ENCODE data around the gene PRPF38B. TPM values are rescaled to one million over a fixed set of nuclear protein-coding genes. Genes with fewer than 3 reads are reported as not detected.

PRPF38B gene
- total and polyA plus RNA-seq, 2 experiments from 2014 or later: 40.5 to 86.4 TPM

DNA sequence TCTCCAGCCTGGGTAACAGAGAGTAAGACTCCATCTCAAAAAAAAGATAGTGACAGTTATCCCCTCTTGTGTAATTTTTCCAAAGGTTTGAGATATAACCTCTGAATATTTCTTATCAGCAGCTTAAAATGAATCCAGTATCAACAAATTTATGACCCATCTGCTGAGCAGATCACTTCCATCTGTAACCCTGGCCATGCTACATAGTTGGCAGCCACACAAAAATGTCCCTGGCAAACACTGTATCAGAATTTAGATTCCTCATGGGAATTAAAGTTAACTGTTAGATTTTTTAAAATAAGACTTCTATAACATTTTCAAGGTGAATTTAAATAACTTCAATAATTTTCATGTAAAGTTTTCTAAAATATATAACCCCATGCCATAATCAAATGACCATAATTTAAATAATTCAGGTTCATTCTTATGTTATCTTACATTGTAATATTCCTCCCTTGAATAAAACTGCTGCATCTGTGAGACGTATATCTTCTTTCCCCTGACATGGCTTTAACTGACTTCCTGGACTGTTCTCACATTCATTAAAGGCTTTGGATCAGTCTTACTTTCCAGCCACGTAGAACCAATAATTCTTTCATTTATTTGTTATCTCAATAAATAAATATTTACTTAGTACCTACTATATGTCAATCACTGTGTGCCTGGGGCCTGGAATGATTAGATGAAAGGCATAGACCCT lies 5.3 kb upstream of the PRPF38B start (continued):
- TF ChIP-seq, protein P1, sequence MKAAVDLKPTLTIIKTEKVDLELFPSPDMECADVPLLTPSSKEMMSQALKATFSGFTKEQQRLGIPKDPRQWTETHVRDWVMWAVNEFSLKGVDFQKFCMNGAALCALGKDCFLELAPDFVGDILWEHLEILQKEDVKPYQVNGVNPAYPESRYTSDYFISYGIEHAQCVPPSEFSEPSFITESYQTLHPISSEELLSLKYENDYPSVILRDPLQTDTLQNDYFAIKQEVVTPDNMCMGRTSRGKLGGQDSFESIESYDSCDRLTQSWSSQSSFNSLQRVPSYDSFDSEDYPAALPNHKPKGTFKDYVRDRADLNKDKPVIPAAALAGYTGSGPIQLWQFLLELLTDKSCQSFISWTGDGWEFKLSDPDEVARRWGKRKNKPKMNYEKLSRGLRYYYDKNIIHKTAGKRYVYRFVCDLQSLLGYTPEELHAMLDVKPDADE (IDR thresholded peaks at IDR 0.05): no peak
- TF ChIP-seq, protein P2, sequence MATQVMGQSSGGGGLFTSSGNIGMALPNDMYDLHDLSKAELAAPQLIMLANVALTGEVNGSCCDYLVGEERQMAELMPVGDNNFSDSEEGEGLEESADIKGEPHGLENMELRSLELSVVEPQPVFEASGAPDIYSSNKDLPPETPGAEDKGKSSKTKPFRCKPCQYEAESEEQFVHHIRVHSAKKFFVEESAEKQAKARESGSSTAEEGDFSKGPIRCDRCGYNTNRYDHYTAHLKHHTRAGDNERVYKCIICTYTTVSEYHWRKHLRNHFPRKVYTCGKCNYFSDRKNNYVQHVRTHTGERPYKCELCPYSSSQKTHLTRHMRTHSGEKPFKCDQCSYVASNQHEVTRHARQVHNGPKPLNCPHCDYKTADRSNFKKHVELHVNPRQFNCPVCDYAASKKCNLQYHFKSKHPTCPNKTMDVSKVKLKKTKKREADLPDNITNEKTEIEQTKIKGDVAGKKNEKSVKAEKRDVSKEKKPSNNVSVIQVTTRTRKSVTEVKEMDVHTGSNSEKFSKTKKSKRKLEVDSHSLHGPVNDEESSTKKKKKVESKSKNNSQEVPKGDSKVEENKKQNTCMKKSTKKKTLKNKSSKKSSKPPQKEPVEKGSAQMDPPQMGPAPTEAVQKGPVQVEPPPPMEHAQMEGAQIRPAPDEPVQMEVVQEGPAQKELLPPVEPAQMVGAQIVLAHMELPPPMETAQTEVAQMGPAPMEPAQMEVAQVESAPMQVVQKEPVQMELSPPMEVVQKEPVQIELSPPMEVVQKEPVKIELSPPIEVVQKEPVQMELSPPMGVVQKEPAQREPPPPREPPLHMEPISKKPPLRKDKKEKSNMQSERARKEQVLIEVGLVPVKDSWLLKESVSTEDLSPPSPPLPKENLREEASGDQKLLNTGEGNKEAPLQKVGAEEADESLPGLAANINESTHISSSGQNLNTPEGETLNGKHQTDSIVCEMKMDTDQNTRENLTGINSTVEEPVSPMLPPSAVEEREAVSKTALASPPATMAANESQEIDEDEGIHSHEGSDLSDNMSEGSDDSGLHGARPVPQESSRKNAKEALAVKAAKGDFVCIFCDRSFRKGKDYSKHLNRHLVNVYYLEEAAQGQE (IDR thresholded peaks at IDR 0.05; ENCODE audit: unreplicated experiment): no peak
- TF ChIP-seq ZNF331 (CRISPR knock-in tag; IDR thresholded peaks at IDR 0.05; ENCODE audit: low read depth) (no peak), NANOG (IDR thresholded peaks at IDR 0.05; ENCODE audit: borderline replicate concordance) (no peak), EZH2phosphoT487 (IDR thresholded peaks at IDR 0.05; ENCODE audit: unreplicated experiment) (no peak), POLR2AphosphoS5 (IDR thresholded peaks at IDR 0.05; ENCODE audit: low read depth) (no peak), STAT1 (IDR thresholded peaks at IDR 0.05; ENCODE audit: unreplicated experiment) (no peak), CREB1 (CRISPR knock-in tag; IDR thresholded peaks at IDR 0.05; ENCODE audit: low read depth) (no peak), EZH2 (IDR thresholded peaks at IDR 0.05; ENCODE audit: low read depth, unreplicated experiment) (no peak)
- TF ChIP-seq, protein P3, sequence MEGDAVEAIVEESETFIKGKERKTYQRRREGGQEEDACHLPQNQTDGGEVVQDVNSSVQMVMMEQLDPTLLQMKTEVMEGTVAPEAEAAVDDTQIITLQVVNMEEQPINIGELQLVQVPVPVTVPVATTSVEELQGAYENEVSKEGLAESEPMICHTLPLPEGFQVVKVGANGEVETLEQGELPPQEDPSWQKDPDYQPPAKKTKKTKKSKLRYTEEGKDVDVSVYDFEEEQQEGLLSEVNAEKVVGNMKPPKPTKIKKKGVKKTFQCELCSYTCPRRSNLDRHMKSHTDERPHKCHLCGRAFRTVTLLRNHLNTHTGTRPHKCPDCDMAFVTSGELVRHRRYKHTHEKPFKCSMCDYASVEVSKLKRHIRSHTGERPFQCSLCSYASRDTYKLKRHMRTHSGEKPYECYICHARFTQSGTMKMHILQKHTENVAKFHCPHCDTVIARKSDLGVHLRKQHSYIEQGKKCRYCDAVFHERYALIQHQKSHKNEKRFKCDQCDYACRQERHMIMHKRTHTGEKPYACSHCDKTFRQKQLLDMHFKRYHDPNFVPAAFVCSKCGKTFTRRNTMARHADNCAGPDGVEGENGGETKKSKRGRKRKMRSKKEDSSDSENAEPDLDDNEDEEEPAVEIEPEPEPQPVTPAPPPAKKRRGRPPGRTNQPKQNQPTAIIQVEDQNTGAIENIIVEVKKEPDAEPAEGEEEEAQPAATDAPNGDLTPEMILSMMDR (conservative IDR thresholded peaks at IDR 0.05; ENCODE audit: low read depth in 2 of 2): no peak

DNA sequence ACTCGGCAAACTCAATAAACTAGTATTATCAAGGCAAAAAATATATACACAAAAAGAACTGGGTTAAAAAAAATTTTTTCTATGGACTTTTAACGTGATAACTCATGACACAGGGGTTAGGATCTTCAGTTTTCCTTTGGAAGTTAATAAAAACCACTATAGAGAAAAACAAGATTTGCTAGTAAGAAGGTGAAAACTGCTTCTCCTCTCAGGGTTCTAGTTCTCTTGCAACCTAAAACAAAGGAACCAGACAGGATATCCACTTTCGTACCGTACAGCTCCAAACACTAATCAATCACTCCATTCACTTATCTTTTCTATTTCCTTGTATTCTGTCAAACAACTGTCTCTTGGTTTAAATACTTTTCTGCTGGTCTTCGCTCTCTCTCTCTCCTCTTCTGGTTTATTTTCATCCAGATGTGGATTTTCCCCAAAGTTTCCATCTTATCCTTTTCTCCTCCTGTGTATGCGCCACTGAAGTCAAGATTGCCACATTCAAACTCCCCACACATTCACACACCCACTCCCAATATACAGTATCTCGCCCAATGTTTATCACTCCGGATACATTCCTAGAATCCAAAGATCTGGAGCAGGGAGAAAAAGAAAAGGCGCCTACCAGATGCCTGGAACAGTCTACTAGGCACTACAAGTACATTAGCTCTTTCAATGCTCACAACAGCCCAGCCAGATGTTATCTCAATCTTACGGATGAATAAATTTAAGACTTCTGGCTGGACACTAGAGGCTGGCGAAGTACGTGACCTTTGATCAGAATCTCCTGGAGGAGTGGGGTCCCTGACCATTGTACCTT lies 775 bp upstream of the PRPF38B start:
- Histone ChIP-seq H3K27me3 (ENCODE audit: insufficient read depth) (no peaks in the 10 kb centered on the region), H3K27ac (ENCODE audit: low read depth) (peak overlapping the region; percentile 97), H3K9me2 (ENCODE audit: insufficient read depth) (no peaks in the 10 kb centered on the region), H3K4me1 (ENCODE audit: insufficient read depth) (peaks cover 8% of the 10 kb centered on the region), H3K4me3 (peak overlapping the region; percentile 92), H2AFZ (no peak overlapping the region), H4K20me1 (replicated peaks; ENCODE audit: insufficient read depth) (peaks cover 22% of the 10 kb centered on the region), H3F3A (replicated peaks; ENCODE audit: low read depth) (no peaks in the 10 kb centered on the region), H3K36me3 (ENCODE audit: insufficient read depth) (peaks cover 10% of the 10 kb centered on the region), H3K4me2 (peak overlapping the region; percentile 88), H3K79me2 (replicated peaks; ENCODE audit: insufficient read depth) (peaks cover 53% of the 10 kb centered on the region)
- no peak for DNase-seq (ENCODE audit: low spot score)
- H3K4me3 Mint-ChIP-seq: peak overlapping the region; percentile 94
- ATAC-seq: no peak; the same call in 2 of the 3 replicates
- peaks cover 10% of the 10 kb centered on the region for H3K27me3 Mint-ChIP-seq (ENCODE audit: insufficient read depth, low read depth, poor library complexity)
- no peaks in the 10 kb centered on the region; the same call in 2 of the 3 replicates for H3K9me3 Mint-ChIP-seq
- peaks cover 15% of the 10 kb centered on the region; the same call in 2 of the 3 replicates for H3K4me1 Mint-ChIP-seq
- H3K36me3 Mint-ChIP-seq (ENCODE audit: low read depth): peaks cover 33% of the 10 kb centered on the region
- peak overlapping the region; percentile 99 for H3K27ac Mint-ChIP-seq
- TF ChIP-seq POLR2AphosphoS5 (IDR thresholded peaks at IDR 0.05; ENCODE audit: low read depth) (no peak), NANOG (IDR thresholded peaks at IDR 0.05; ENCODE audit: borderline replicate concordance) (no peak), JUNB (IDR thresholded peaks at IDR 0.05; ENCODE audit: unreplicated experiment) (no peak)
- TF ChIP-seq, protein P3 (conservative IDR thresholded peaks at IDR 0.05; ENCODE audit: low read depth in 2 of 2): no peak
- TF ChIP-seq, protein P2 (IDR thresholded peaks at IDR 0.05; ENCODE audit: unreplicated experiment): no peak
